GM13976 (cell line): Measurements from ENCODE around the gene SEMA5B.

Source experiments
- DNase-seq: peaks from one replicate; pipeline ENCODE4 v3.0.0; 2012; ENCODE audit warnings: low spot score
- CTCF ChIP-seq: IDR thresholded peaks from 2 replicates; pipeline ENCODE4 v1.5.1; 2012; ENCODE audit warnings: borderline replicate concordance, mild to moderate bottlenecking; ENCODE audit not compliant: insufficient read depth; ENCODE audit errors: extremely low read depth, missing control alignments, control extremely low read depth
- in situ Hi-C: fragments of 300-500 bp; cut with MboI; formaldehyde crosslinking; loops from one replicate; pipeline ENCODE4 v1.12.0; 2022; ENCODE audit warnings: low sequenced_read_pairs, mixed read lengths, inconsistent platforms; ENCODE audit not compliant: unreplicated experiment

SEMA5B gene

GRCh38 chr3:123066896-123067688, 39.5 kb upstream of the SEMA5B start, which contains the start of gene PDIA5:
TSS of gene PDIA5 (plus strand) at chr3:123067025. CDS start at chr3:123067165, 140 bp downstream.
- in situ Hi-C loops = no loop called here
- DNase-seq = peak; percentile 91
- TF ChIP-seq CTCF = no peak

- TF ChIP-seq CTCF = no peak
- in situ Hi-C loops = no loop called here
- DNase-seq = no peak
Observed at GRCh38 chr3:123066599-123066895, 39.0 kb upstream of the SEMA5B start.

GRCh38 chr3:123064914-123065313, 37.4 kb upstream of the SEMA5B start:
- no peak for TF ChIP-seq CTCF
- no peak for DNase-seq
- in situ Hi-C loops = no loop called here

- in situ Hi-C loops = no loop called here
- no peak for DNase-seq
- TF ChIP-seq CTCF = no peak
Observed at GRCh38 chr3:123064506-123064905, 36.9 kb upstream of the SEMA5B start.

GRCh38 chr3:123063034-123063433, 35.5 kb upstream of the SEMA5B start:
- DNase-seq = no peak
- no peak for TF ChIP-seq CTCF
- in situ Hi-C loops = no loop called here

- no peak for DNase-seq
- in situ Hi-C loops = no loop called here
- no peak for TF ChIP-seq CTCF
Observed at GRCh38 chr3:123061856-123062255, 34.3 kb upstream of the SEMA5B start.
